HG03159 (cell line): ENCODE data around the gene BARX2.
A peak's percentile ranks its signal among the peaks of the same experiment; 100 is the strongest.

Experiments
- ATAC-seq: cut with Tn5 transposase; IDR thresholded peaks from one replicate; pipeline ENCODE4 v1.9.1; 2021; ENCODE audit warnings: mild to moderate bottlenecking, moderate library complexity; ENCODE audit not compliant: unreplicated experiment

The BARX2 gene

GRCh38 chr11:129396454-129396853 is 20.8 kb downstream of the BARX2 start:
- ATAC-seq = no peak

- no peak for ATAC-seq
These were observed 26.8 kb downstream of the BARX2 start for GRCh38 chr11:129402206-129403171.

- ATAC-seq = no peak
These were observed 29.1 kb downstream of the BARX2 start for GRCh38 chr11:129404731-129405130.

- no peak for ATAC-seq
These were observed 33.3 kb downstream of the BARX2 start for GRCh38 chr11:129408865-129409444.

- no peak for ATAC-seq
These were observed 34.8 kb downstream of the BARX2 start for GRCh38 chr11:129410395-129410960.

- ATAC-seq = no peak
These were observed 36.8 kb downstream of the BARX2 start for GRCh38 chr11:129412494-129412893.

GRCh38 chr11:129414144-129414872 is 38.7 kb downstream of the BARX2 start:
- ATAC-seq = no peak

- no peak for ATAC-seq
These were observed 40.6 kb downstream of the BARX2 start for GRCh38 chr11:129416080-129416820.

GRCh38 chr11:129417458-129417857 is 41.8 kb downstream of the BARX2 start:
- no peak for ATAC-seq

- peak; percentile 66 for ATAC-seq
These were observed 42.4 kb downstream of the BARX2 start for GRCh38 chr11:129418039-129418438.

- ATAC-seq = no peak
These were observed 43.7 kb downstream of the BARX2 start for GRCh38 chr11:129419386-129419785.

- ATAC-seq = no peak
These were observed 47.8 kb downstream of the BARX2 start for GRCh38 chr11:129423426-129423825.

- no peak for ATAC-seq
These were observed 49.6 kb downstream of the BARX2 start for GRCh38 chr11:129425214-129425613.

GRCh38 chr11:129426038-129426437 is 50.4 kb downstream of the BARX2 start:
- no peak for ATAC-seq

- no peak for ATAC-seq
These were observed 51.1 kb downstream of the BARX2 start for GRCh38 chr11:129426776-129427175.

GRCh38 chr11:129427376-129427775 is 51.7 kb downstream of the BARX2 start:
- no peak for ATAC-seq

GRCh38 chr11:129427816-129428406 is 52.3 kb downstream of the BARX2 start:
- no peak for ATAC-seq

GRCh38 chr11:129428557-129428956 is 52.9 kb downstream of the BARX2 start:
- no peak for ATAC-seq

GRCh38 chr11:129434641-129435498 is 59.2 kb downstream of the BARX2 start:
- no peak for ATAC-seq
